Measurements from ENCODE around the gene TET2.

The TET2 gene

GRCh38 chr4:105140684-105141490 is 5.8 kb upstream of the TET2 start:
- peak; percentile 56 for DNase-seq (ENCODE audit: low spot score)

DNA sequence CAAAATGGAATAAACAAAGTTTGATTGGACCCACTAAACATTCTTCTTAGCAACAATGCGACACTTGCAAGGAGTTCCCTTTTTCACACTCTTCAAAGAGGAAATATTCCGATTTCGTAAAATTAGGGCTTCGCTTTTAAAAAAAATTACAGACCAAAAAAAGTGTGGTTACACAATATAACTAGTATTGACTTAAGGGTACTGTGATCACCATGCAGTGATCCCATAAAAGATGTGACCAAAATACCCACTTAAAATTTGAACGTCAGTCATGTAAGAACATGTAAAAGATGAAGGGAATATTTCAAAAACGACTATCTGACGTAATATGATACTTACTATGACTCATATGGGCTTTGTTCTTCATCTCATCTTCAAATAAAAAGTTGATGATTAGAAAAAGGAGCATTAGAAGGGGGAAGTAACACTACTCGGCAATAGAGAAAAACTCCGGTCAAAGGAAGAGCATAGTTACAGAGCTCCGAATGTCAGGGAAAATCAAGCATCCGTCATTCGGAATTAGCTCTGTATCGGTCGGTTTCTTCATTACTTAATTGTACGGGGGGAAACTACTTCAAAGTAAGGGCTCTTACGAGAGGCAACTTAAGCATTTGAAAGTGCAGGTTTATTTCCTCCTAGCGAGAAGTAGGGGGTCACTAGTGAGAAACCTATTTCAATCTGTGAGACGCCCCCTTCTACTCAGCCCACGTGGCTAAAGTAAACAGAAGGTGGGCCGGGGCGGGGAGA is 1.3 kb upstream of the TET2 start:
- no peak for DNase-seq (ENCODE audit: low spot score)

GRCh38 chr4:105145903-105146275 is 787 bp upstream of the TET2 start:
- DNase-seq (ENCODE audit: low spot score) = peak; percentile 59

DNA sequence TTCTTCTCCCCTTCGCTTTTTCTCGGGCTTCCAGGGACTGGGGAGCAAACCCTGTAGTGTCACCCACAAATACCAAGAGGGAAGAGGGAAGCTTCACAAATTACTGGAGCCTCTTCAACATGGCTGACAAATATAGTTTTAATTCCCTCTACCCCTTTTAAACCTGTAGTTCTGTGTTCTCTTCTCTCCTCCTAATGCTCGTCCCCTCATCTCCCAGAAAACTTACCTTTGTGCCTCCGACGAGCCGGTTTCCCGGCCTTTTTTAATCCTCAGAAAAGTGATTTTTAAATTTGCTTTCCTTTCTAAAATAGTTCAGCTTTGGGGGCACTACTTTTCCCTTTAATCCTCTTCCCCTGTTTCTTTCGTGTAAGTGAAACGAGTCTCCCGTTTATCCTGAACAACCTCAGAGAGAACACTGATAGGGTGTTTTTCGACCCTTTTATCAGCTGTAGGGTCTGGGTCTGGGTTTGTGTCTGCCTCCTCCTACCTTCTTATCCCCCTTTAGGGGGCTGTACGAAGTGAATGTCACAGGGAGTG is 408 bp downstream of the TET2 start:
- no peak for DNase-seq (ENCODE audit: low spot score)

DNA sequence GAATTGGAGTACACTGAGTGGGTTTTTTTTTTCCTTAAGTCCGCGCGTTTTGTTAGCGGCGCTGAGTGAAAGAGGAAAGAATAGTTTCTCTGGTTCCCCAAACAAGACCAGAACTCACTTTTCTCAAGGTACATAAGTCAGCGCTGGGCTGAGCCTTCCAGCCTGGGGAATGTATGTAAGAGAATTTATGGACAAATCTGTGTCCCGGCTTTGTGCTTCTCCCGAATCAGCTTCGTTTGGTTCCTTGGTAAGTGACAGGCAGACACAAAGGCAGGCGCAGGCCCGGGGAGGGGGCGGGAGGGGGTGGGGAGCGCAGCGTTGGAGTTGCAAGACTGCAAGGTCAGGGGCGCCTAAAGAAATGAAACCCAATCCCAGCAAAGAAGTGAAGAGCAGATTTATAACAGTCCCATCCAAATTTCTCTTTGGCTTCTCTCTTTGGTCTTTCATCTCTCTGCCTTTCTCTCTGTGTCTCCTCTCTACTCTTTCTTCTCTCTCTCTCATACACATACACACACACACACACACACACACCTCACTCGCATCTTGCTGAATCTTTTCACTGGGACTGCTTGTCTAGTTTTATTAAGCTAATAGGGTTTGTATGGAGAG is 981 bp downstream of the TET2 start:
- peak; percentile 59 for DNase-seq (ENCODE audit: low spot score)

DNA sequence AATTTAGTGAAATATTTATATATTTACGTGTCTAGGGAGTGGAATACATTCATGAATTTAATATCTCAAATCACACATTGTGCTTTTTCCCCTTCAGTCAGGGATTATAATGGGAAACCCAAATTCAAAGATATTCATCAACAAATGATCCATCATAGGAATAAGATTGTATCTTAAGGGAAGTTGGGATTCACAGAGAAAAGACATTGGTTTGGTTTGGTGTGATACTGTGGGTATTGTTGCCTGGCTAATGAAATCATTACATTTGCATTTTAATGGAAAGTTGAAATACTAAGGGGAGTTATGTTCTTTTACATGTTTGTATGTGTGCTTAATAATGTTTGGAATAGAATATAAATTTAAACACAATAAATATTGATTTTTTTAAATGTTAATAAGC is 1.7 kb downstream of the TET2 start:
- DNase-seq (ENCODE audit: low spot score) = no peak

DNA sequence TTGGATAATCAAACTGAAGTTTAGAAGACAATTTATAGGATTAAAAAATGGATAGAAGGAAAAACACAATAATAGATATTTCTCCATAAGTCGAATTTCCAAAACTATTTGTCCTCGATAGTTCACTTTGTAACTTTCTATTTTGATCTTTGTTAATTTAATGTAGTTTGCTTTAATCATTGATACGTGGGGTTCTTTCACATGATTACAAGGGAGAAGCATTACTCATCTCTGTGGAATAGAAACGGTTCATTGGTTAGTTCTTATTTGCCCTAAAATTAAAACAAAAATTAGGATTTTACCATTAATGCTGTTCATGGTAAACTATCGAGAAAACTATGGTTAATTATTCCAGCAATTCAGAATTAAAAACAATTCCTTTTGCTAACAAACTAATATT is 2.1 kb downstream of the TET2 start:
- DNase-seq (ENCODE audit: low spot score) = no peak

DNA sequence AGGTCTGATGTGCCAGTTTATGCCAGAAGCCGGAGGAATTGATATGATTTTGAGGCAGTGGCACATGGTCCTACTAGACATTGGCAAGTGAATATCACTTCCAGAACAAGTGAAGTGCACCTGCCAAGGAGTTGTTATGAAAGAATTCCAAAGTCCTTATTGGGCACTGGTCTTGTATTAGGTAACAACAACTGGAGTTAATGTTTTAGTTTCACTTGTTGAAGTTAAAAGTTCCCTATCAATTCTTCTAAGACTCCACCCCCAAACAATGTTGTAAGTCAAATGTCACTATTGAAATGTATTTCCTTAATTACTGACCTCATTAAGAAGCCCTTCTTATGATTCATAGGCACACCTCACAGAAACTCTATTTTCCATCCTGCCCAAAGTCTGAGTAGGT is 3.1 kb downstream of the TET2 start:
- no peak for DNase-seq (ENCODE audit: low spot score)

DNA sequence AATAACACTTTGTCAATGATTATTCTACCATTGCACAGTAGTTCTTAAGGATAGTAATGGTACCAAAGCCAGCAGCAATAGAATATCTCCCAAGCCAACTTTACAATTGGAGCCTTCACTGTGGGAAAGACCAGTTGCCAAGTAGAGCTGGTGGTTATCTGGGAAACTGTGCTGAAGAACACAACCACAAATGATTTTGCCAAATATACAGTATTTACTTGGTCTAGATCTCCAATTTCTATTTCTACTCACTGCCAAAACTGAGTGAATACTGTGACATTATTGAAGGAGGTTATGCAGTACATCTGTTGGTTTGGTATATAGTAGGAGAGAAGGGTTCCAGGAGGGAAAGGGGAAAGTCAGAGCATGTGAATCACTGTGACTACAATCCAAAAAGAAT is 3.8 kb downstream of the TET2 start:
- DNase-seq (ENCODE audit: low spot score) = no peak

DNA sequence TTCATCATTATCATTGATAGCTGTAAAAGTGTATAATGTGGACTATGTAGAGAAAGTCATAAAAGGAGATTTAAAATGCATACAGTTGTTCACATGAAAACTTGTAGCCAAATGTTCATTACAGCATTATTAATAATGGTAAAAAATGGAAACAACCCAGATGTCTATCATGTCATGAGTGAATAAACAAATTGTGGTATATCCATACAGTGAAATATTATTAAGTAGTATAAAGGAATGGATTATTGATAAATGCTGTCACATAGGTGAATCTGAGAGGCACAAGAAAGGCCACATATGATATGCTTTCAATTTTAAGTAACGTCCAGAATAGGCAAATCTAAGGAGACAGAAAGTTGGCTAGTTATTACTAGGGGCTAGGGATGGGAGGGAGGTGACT is 7.1 kb downstream of the TET2 start:
- no peak for DNase-seq (ENCODE audit: low spot score)

DNA sequence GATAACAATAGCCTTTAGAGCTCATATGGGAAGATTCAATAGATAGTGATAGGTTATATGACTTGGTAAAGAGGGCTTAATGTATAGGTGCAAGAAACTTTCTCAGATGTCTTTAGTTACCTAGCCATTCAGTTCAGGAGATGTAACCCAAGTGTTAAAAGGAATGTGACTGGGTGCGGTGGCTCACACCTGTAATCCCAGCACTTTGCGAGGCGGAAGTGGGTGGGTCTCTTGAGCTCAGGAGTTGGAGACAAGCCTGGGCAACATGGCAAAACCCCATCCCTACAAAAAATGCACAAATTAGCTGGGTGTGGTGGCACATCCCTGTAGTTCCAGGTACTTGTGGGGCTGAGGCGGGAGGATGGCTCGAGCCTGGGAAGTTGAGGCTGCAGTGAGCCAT is 7.9 kb downstream of the TET2 start:
- no peak for DNase-seq (ENCODE audit: low spot score)

DNA sequence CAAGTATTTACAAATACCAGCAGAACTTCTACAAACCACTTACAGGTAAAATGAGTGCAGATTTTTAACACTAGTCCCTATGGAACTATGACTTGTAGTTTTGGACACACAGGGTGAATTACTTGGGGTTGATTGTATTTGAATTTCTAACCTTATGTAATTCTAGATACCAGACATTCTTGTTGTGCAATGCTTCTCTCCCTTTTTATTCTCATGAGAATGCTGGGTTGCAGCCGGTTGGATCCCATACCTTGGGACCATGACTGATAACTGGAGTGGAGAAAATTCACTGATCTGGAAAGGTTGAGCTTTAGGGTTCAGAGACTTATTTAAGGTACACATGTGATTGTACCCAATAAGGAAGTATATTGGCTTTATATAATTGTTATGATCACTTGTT is 8.8 kb downstream of the TET2 start:
- DNase-seq (ENCODE audit: low spot score) = no peak

DNA sequence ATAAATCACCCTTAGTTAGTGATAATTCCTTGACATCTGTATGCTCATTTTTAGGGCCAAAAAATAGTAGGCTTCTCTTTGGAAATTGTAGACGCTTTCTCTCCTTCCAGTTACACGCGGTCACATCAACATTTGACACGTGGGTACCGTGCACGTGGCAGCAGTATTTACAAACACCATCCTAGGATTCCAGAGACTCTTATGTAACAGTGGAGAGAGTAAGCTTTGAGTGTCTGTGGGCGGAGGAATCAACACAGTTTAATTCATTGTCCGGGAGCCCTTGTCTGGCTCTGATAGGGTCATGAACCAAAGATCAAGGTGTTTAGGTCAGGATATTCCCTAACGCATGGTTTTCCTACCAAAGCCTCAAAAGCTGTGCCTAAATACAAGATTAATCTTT is 12.2 kb downstream of the TET2 start:
- no peak for DNase-seq (ENCODE audit: low spot score)

GRCh38 chr4:105162123-105162796 is 15.6 kb downstream of the TET2 start:
- no peak for DNase-seq (ENCODE audit: low spot score)

DNA sequence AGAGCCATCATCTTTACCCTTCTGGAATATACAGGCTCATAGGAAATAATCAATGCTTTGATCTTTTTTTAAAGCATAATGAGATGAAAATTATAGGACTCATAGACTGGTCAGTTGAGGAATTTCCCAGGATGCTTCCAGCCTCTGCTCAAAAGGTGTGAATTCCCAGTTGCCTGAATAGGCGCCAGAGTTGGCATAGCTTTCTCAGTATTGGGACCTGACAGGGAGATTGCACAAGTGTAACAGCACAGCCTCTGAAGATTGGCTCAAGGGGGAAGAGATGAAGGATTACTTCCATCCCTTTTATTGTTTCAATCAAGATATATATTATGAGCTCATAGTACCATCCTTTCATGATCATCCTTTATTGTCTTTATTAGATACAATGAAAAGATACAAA is 17.9 kb downstream of the TET2 start:
- no peak for DNase-seq (ENCODE audit: low spot score)

- DNase-seq (ENCODE audit: low spot score) = no peak
Measured at GRCh38 chr4:105166066-105166465, 19.4 kb downstream of the TET2 start.

DNA sequence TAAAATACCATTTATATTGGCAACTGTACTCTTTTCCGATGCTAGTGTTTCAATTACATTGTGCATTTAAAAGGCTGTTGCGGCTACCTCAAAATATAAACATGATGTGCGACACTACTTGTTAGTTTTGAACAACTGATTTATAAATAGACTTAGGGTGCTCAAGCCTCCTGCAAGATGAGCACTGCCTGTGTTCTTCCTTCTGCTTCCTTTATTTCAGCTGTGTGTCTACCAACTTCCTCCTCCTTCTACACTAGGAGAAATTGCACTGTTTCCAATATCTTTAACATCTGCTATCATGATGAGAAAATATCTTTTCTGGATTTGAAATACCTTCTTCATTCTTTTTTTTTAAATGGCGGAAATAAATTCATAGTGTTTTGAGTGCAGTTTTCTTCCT is 24.0 kb downstream of the TET2 start:
- DNase-seq (ENCODE audit: low spot score) = no peak

DNA sequence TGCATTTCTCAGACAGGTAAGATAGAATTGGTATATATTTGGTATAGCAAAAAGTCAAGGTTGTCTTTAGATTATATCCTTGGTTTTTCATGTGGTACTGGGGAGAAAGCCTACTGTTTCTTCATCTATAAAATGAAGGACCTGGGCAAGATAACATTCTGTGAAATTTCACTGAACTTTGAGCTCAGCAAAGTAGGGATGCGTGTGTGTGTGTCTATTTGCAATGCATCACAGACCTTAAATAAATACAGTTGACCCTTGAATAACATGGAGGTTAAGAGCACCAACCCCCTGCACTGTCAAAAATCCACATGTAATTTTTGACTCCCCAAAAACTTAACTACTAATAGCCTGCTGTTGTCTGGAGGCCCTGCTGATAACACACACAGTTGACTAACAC is 25.2 kb downstream of the TET2 start:
- no peak for DNase-seq (ENCODE audit: low spot score)

DNA sequence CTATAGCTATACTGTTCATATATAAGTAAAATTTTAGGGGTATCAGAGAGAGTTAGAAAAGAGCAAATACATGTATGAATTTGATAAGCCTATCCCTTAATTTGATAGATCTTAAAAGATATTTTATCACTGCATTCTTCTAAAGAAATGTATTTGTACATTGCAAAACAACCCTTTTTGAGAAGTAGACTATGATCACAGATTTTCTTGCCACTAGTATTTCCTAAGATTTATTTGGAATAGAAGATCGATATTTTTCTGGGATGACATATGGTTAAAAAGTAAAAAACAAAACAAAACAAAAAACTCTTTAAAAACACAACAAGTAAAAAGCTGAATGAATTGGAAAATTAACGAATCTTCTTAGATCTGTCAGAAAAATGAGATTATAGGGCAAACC is 27.4 kb downstream of the TET2 start:
- DNase-seq (ENCODE audit: low spot score) = no peak

- DNase-seq (ENCODE audit: low spot score) = no peak
Measured at GRCh38 chr4:105179539-105180401, 33.1 kb downstream of the TET2 start.

GRCh38 chr4:105181259-105181658 is 34.6 kb downstream of the TET2 start:
- DNase-seq (ENCODE audit: low spot score) = peak; percentile 33

DNA sequence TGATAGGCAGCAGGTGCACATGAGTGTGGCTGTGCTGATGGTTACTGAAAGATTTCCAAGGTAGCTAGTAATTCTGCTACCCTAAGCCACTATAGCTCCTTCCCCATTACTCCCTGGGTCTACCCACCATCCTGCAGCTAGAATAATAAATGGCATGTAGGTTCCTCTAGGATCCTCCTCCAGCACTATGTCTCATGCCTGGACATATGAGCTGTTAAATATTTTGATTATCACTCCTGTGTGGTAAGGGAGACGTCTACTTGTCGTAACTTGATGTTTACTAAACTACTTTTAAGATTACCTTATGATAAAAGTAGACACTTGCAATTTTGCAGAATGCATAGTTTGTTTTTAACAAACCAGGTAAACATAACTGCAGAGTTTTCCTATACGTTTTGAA is 35.5 kb downstream of the TET2 start:
- no peak for DNase-seq (ENCODE audit: low spot score)

Measured in D341Med (cell line).